Measurements from ENCODE around the gene ZNF699.

DNA sequence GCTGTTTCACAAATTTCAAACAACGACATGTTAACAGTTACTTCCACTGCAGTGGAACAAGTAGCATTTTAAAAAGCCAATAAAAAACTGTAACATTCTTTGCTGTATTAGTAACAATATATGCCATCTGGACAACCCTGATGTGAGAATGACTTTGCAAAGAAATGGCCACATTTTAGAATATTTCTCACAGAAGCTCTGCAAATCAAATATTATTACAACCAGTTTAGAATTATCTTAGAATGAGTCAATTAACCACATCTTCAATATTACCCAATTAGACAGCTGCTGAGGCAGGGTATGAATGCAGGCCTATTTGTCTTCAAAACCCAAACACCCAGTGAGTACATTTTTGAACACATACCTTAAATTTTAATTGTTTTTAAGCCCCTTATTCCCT, 3.2 kb downstream of the ZNF699 start:
- TF ChIP-seq POLR2AphosphoS5 (IDR thresholded peaks at IDR 0.05), result no peak
- TF ChIP-seq, protein P1, sequence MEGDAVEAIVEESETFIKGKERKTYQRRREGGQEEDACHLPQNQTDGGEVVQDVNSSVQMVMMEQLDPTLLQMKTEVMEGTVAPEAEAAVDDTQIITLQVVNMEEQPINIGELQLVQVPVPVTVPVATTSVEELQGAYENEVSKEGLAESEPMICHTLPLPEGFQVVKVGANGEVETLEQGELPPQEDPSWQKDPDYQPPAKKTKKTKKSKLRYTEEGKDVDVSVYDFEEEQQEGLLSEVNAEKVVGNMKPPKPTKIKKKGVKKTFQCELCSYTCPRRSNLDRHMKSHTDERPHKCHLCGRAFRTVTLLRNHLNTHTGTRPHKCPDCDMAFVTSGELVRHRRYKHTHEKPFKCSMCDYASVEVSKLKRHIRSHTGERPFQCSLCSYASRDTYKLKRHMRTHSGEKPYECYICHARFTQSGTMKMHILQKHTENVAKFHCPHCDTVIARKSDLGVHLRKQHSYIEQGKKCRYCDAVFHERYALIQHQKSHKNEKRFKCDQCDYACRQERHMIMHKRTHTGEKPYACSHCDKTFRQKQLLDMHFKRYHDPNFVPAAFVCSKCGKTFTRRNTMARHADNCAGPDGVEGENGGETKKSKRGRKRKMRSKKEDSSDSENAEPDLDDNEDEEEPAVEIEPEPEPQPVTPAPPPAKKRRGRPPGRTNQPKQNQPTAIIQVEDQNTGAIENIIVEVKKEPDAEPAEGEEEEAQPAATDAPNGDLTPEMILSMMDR (IDR thresholded peaks at IDR 0.05), result no peak

Measured in suprapubic skin (tissue), 3 donors.